H1 (cell line): ENCODE measurements around the gene FAAP100. TPM values are rescaled to one million over a fixed set of nuclear protein-coding genes. Genes with fewer than 3 reads are reported as not detected.

Experiments used
- CTCF ChIA-PET: fragments of 300-600 bp; sonication (Branson Sonifier 250); formaldehyde crosslinking; loops from one replicate; lab custom pipeline; 2021; ENCODE audit not compliant: partially characterized antibody; lab: Charles Lee
- POLR2A ChIA-PET: fragments of 300-600 bp; sonication (Branson Sonifier 250); formaldehyde crosslinking; loops from one replicate; lab custom pipeline; 2021; ENCODE audit warnings: inconsistent platforms; ENCODE audit not compliant: partially characterized antibody; lab: Charles Lee
- DNase-seq, 2 experiments: peaks; one replicate each; pipeline versions ENCODE4 v3.0.0 to v3.0.0-alpha.2; 2010 to 2022; ENCODE audit warnings: low spot score in 2 of 2, low read depth in 1 of 2, mixed read lengths in 1 of 2
- FAIRE-seq: peaks from 2 replicates; lab custom pipeline; 2011; peaks lifted over from hg19 to GRCh38; lab: Jason Lieb, UNC
- H2AFZ ChIP-seq: 2 replicates; pipeline ENCODE4 v1.8.1; 2012; ENCODE audit warnings: low read length, inconsistent platforms
- H2AK5ac ChIP-seq: 2 replicates; pipeline ENCODE4 v1.6.1; 2013; ENCODE audit warnings: low read depth, low read length
- H2BK120ac ChIP-seq: replicated peaks from 2 replicates; pipeline ENCODE3; 2013; ENCODE audit warnings: low read depth, low read length, inconsistent platforms
- H2BK12ac ChIP-seq: 2 replicates; pipeline ENCODE4 v1.6.1; 2013; ENCODE audit warnings: low read depth, low read length
- H2BK15ac ChIP-seq: 2 replicates; pipeline ENCODE4 v1.6.1; 2013; ENCODE audit warnings: low read length
- H2BK20ac ChIP-seq: 2 replicates; pipeline ENCODE4 v1.6.1; 2013; ENCODE audit warnings: low read length
- H2BK5ac ChIP-seq: 2 replicates; pipeline ENCODE4 v1.6.1; 2013; ENCODE audit warnings: low read depth, low read length
- H3K14ac ChIP-seq: 2 replicates; pipeline ENCODE4 v1.6.1; 2013; ENCODE audit warnings: inconsistent platforms; ENCODE audit not compliant: insufficient read length
- H3K18ac ChIP-seq: 2 replicates; pipeline ENCODE4 v1.6.1; 2013; ENCODE audit warnings: low read length; ENCODE audit errors: extremely low read depth
- H3K23ac ChIP-seq: 2 replicates; pipeline ENCODE4 v1.6.1; 2013; ENCODE audit warnings: inconsistent platforms; ENCODE audit not compliant: insufficient read length
- H3K23me2 ChIP-seq: 2 replicates; pipeline ENCODE4 v1.6.1; 2013; ENCODE audit warnings: low read depth, low read length
- H3K27ac ChIP-seq: 2 replicates; pipeline ENCODE4 v1.6.1; 2011; ENCODE audit warnings: low read depth, low read length, inconsistent platforms
- H3K27me3 ChIP-seq, 4 experiments: replicated peaks in 1 of 4; 1 replicate in 1 of 4; 2 replicates in 3 of 4; pipeline versions ENCODE4 v1.6.1 to v1.8.1; 2011 to 2013; ENCODE audit warnings: low read length in 3 of 4, mild to moderate bottlenecking in 3 of 4, inconsistent platforms in 2 of 4, mixed read lengths in 2 of 4, moderate library complexity in 1 of 4; ENCODE audit not compliant: control insufficient read depth in 3 of 4, insufficient read depth in 3 of 4; ENCODE audit errors: extremely low read depth in 1 of 4
- H3K36me3 ChIP-seq, 4 experiments: 2 replicates each; pipeline versions ENCODE4 v1.6.1 to v1.8.1; 2011 to 2013; ENCODE audit warnings: mild to moderate bottlenecking in 4 of 4, low read length in 3 of 4, moderate library complexity in 2 of 4, control low read depth in 1 of 4, inconsistent platforms in 1 of 4; ENCODE audit not compliant: insufficient read depth in 4 of 4, control insufficient read depth in 2 of 4
- H3K4ac ChIP-seq: replicated peaks from 2 replicates; pipeline ENCODE3; 2013; ENCODE audit warnings: low read length, low read depth, mixed read lengths, inconsistent platforms; ENCODE audit not compliant: insufficient read length
- H3K4me1 ChIP-seq, 4 experiments: replicated peaks in 1 of 4; 1 replicate in 1 of 4; 2 replicates in 3 of 4; pipeline versions ENCODE4 v1.6.1 to v1.8.1; 2011 to 2013; ENCODE audit warnings: low read length in 3 of 4, inconsistent platforms in 2 of 4, mixed read lengths in 1 of 4; ENCODE audit not compliant: insufficient read depth in 4 of 4, control insufficient read depth in 3 of 4
- H3K4me2 ChIP-seq, 2 experiments: 2 replicates each; pipeline versions ENCODE4 v1.6.1 to v1.8.1; 2011 to 2013; ENCODE audit warnings: low read depth in 2 of 2, low read length in 2 of 2, control low read depth in 1 of 2, inconsistent platforms in 1 of 2, mild to moderate bottlenecking in 1 of 2; ENCODE audit not compliant: insufficient read depth in 1 of 2
- H3K4me3 ChIP-seq, 4 experiments: fragments of 200-600, 300-600 bp in 1 of 4; sonication (generic), shearing (Covaris generic), sonication (Bioruptor Twin) in 1 of 4; 2 replicates each; pipeline versions ENCODE4 v1.5.1 to v1.8.1; 2011 to 2016; ENCODE audit warnings: low read length in 4 of 4, low read depth in 3 of 4, control low read depth in 2 of 4, inconsistent platforms in 2 of 4, mild to moderate bottlenecking in 2 of 4, mixed read lengths in 1 of 4, moderate library complexity in 1 of 4; ENCODE audit not compliant: insufficient read depth in 2 of 4; ENCODE audit errors: extremely low read depth in 1 of 4
- H3K56ac ChIP-seq: replicated peaks from 2 replicates; pipeline ENCODE3; 2013; ENCODE audit warnings: low read depth, mild to moderate bottlenecking, mixed read lengths, low read length, inconsistent platforms; ENCODE audit not compliant: insufficient read length
- H3K79me1 ChIP-seq: 2 replicates; pipeline ENCODE4 v1.6.1; 2013; ENCODE audit warnings: low read depth, low read length, control low read depth
- H3K79me2 ChIP-seq, 2 experiments: 2 replicates each; pipeline versions ENCODE4 v1.6.1 to v1.8.1; 2012 to 2013; ENCODE audit warnings: low read length in 2 of 2, mild to moderate bottlenecking in 2 of 2, inconsistent platforms in 1 of 2; ENCODE audit not compliant: insufficient read depth in 2 of 2, control insufficient read depth in 1 of 2
- H3K9ac ChIP-seq, 4 experiments: replicated peaks in 1 of 4; 1 replicate in 1 of 4; 2 replicates in 3 of 4; pipeline versions ENCODE4 v1.6.1 to v1.8.1; 2011 to 2013; ENCODE audit warnings: low read depth in 3 of 4, low read length in 3 of 4, control low read depth in 2 of 4, mild to moderate bottlenecking in 2 of 4, moderate library complexity in 2 of 4, inconsistent platforms in 1 of 4; ENCODE audit errors: extremely low read depth in 1 of 4
- H3K9me3 ChIP-seq, 2 experiments: 2 replicates each; pipeline versions ENCODE4 v1.6.1 to v1.8.1; 2012 to 2013; ENCODE audit warnings: mild to moderate bottlenecking in 2 of 2, moderate library complexity in 2 of 2, control low read depth in 1 of 2, inconsistent platforms in 1 of 2, low read depth in 1 of 2, low read length in 1 of 2, mixed read lengths in 1 of 2; ENCODE audit not compliant: insufficient read depth in 2 of 2
- H4K20me1 ChIP-seq, 2 experiments: replicated peaks in 1 of 2; 2 replicates each; pipeline versions ENCODE3 to v1.8.1; 2011 to 2013; ENCODE audit warnings: inconsistent platforms in 2 of 2, low read length in 2 of 2, mild to moderate bottlenecking in 1 of 2; ENCODE audit not compliant: insufficient read depth in 2 of 2, control insufficient read depth in 1 of 2
- H4K5ac ChIP-seq: 2 replicates; pipeline ENCODE4 v1.6.1; 2013; ENCODE audit warnings: low read length, low read depth, mixed read lengths, inconsistent platforms; ENCODE audit not compliant: insufficient read length
- H4K8ac ChIP-seq: 2 replicates; pipeline ENCODE4 v1.8.0; 2013; ENCODE audit warnings: mild to moderate bottlenecking, moderate library complexity, low read length, inconsistent platforms; ENCODE audit not compliant: insufficient read depth; ENCODE audit errors: extremely low read depth
- H4K91ac ChIP-seq: replicated peaks from 2 replicates; pipeline ENCODE3; 2013; ENCODE audit warnings: low read length, mixed read lengths, inconsistent platforms; ENCODE audit not compliant: insufficient read length
- CBX8 ChIP-seq: fragments of 300-800, 300-1000 bp; sonication (generic); IDR thresholded peaks from 2 replicates; pipeline ENCODE4 v1.7.1; 2016; ENCODE audit warnings: low read depth, low read length, borderline replicate concordance
- PHF8 ChIP-seq: fragments of 200-600 bp; sonication (generic); conservative IDR thresholded peaks from 2 replicates; pipeline ENCODE4 v1.7.1; 2012; ENCODE audit warnings: low read depth, mild to moderate bottlenecking, inconsistent platforms, low read length, moderate library complexity
- RNF2 ChIP-seq: fragments of 200-900, 300-1000 bp; sonication (generic); IDR thresholded peaks from 2 replicates; pipeline ENCODE4 v1.7.1; 2016; ENCODE audit warnings: borderline replicate concordance, low read depth, mild to moderate bottlenecking, antibody characterized with exemption, low read length; ENCODE audit not compliant: poor library complexity, severe bottlenecking; ENCODE audit errors: missing control alignments
- WGBS, 2 experiments: shearing (Covaris generic) in 1 of 2; methylation state at CpG; one replicate each; pipeline versions ENCODE4 v1.1.6 to v1.1.7; 2013 to 2015; ENCODE audit warnings: low lambda C conversion rate in 2 of 2, mixed read lengths in 2 of 2, inconsistent platforms in 1 of 2, low coverage in 1 of 2, missing lambda C conversion rate in 1 of 2; ENCODE audit not compliant: insufficient replicate concordance in 2 of 2, insufficient coverage in 1 of 2, insufficient read length in 1 of 2; ENCODE audit errors: extremely low coverage in 1 of 2, missing lambda C conversion rate in 1 of 2; 5-methylcytosine and 5-hydroxymethylcytosine counted together
- polyA plus RNA-seq, 7 experiments: library from polyadenylated mRNA; depleted of rRNA in 3 of 7; stranded (reverse) in 5 of 7; unstranded in 2 of 7; fragments of >200 nt in 5 of 7; fragments of 200-250 nt in 2 of 7; gene quantifications; 1 replicate in 5 of 7; 2 replicates in 1 of 7; 4 replicates in 1 of 7; pipeline versions ENCODE4 v1.2.1 to v1.2.3, GENCODE V29; 2011 to 2013; ENCODE audit warnings: missing spikeins in 2 of 7, mixed read lengths in 2 of 7
- total RNA-seq: library from RNA; stranded (reverse); fragmentation: NEBNext Ultra II Directional; extraction: Animal tissue kit (Norgen Biotek cat#: 25700); gene quantifications from 2 replicates; pipeline ENCODE4 v1.2.1, GENCODE V29; 2021

FAAP100 gene
- total and polyA plus RNA-seq, 2 of the 8 experiments (the other 6 are each of a cell fraction or from before 2014, with no cell fraction given) = 23.2 to 41.8 TPM

DNA sequence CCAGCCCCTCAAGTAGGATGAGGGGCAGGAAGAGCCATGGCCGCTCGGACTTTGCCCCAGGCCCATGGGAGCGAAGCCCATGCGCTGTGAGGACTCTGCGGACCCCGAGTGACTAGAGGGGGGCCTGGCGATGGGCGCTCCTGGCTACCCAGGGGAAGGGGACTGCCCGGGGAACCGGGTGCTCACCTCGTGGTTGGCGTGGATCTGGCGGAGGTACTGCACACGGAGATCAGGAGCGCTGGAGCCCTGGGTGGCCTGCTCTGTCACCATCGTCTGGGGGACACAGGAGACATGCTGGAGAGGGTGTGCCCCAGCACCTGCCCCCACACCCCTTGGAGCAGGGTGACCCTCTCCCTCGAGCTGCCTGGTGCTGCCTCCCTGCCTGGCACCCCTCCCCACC is 11.0 kb downstream of the FAAP100 start:
- Histone ChIP-seq H2BK15ac (no peak overlapping the region), H3K14ac (no peak overlapping the region), H3K23me2 (peaks cover 2% of the 10 kb centered on the region; the same call in 1 of the 2 replicates), H3K9me3 (no peaks in the 10 kb centered on the region; a peak in 1 of 4 replicates), H3K27me3 (peaks cover 3 to 10% (median 7%) of the 10 kb centered on the region in 4 experiments; a peak in 6 of 7 replicates), H3K36me3 (peaks cover 2 to 21% (median 12%) of the 10 kb centered on the region in 4 experiments; a peak in 6 of 8 replicates), H4K8ac (no peak overlapping the region), H3K79me2 (no peaks in the 10 kb centered on the region), H4K91ac (no peak overlapping the region), H3K4me2 (no peak overlapping the region), H4K5ac (no peak overlapping the region), H2BK20ac (no peak overlapping the region), H3K4me1 (peaks cover 0 to 7% (median 5%) of the 10 kb centered on the region in 4 experiments; a peak in 5 of 7 replicates), H3K18ac (no peak overlapping the region), H2BK5ac (no peak overlapping the region), H4K20me1 (peaks cover 2 to 11% of the 10 kb centered on the region in 2 experiments), H2BK12ac (no peak overlapping the region), H3K79me1 (peaks cover 3% of the 10 kb centered on the region; the same call in 1 of the 2 replicates), H2AFZ (no peak overlapping the region), H3K56ac (no peak overlapping the region), H3K9ac (no peak overlapping the region), H3K4me3 (no peak overlapping the region), H2BK120ac (no peak overlapping the region), H3K4ac (no peak overlapping the region), H2AK5ac (no peak overlapping the region), H3K27ac (no peak overlapping the region), H3K23ac (no peak overlapping the region)
- TF ChIP-seq RNF2 (no peak), CBX8 (no peak), PHF8 (no peak)
- POLR2A ChIA-PET = interaction anchor here (1.6 to 5.9 kb wide), 2 partner anchors 10 to 16 kb away, joined by 3 to 50 read pairs; partner anchors contain the start of gene FAAP100
- 85% methylated on average over 16 of the region's 17 CpGs; no CpG with 5 or more reads in 1 of the 2 experiments for WGBS, 2 experiments
- FAIRE-seq = no peak
- CTCF ChIA-PET = interaction anchor here (1.4 to 2.5 kb wide), 2 partner anchors 11 to 18 kb away, joined by 4 to 6 read pairs; partner anchors contain the start of gene FAAP100
- no peak for DNase-seq
